HL-60 (cell line): ENCODE results near the gene SMCO3.

Source experiments
- DNase-seq, 2 experiments: peaks; one replicate each; pipeline ENCODE4 v3.0.0-alpha.2; 2010 to 2020; ENCODE audit warnings: low read depth in 1 of 2, low spot score in 1 of 2
- H3K27ac ChIP-seq: fragments of 250-450 bp; sonication (Bioruptor Pico); replicated peaks from 2 replicates; pipeline ENCODE4 v1.5.1; 2020; ENCODE audit warnings: mild to moderate bottlenecking, moderate library complexity
- H3K27me3 ChIP-seq: fragments of 250-450 bp; sonication (Bioruptor Pico); 2 replicates; pipeline ENCODE4 v1.5.1; 2021; ENCODE audit warnings: mild to moderate bottlenecking, moderate library complexity; ENCODE audit not compliant: insufficient read depth, poor library complexity, severe bottlenecking
- H3K4me3 ChIP-seq: replicated peaks from 2 replicates; pipeline ENCODE4 v1.5.1; 2011; ENCODE audit warnings: mild to moderate bottlenecking, control low read depth, low read length; ENCODE audit not compliant: insufficient read depth
- GABPA ChIP-seq: IDR thresholded peaks from 2 replicates; pipeline ENCODE4 v1.6.1; 2012; ENCODE audit warnings: low read depth
- POLR2AphosphoS5 ChIP-seq: IDR thresholded peaks from 2 replicates; pipeline ENCODE4 v1.6.1; 2012; ENCODE audit warnings: low read depth
- REST ChIP-seq: IDR thresholded peaks from 2 replicates; pipeline ENCODE4 v1.6.1; 2012; ENCODE audit warnings: low read depth; ENCODE audit not compliant: insufficient replicate concordance
- SPI1 ChIP-seq: IDR thresholded peaks from 2 replicates; pipeline ENCODE4 v1.6.1; 2012; ENCODE audit warnings: low read depth, mild to moderate bottlenecking, borderline replicate concordance
- TF ChIP-seq, protein P1 (sequence below): IDR thresholded peaks from one replicate; pipeline ENCODE4 v1.5.1; 2011; ENCODE audit warnings: low read length, control low read depth, inconsistent platforms; ENCODE audit not compliant: insufficient read depth

Gene SMCO3

GRCh38 chr12:14785568-14785967 lies 28.4 kb downstream of the SMCO3 start:
- no peak for TF ChIP-seq REST
- no peak for TF ChIP-seq POLR2AphosphoS5
- TF ChIP-seq, protein P1, sequence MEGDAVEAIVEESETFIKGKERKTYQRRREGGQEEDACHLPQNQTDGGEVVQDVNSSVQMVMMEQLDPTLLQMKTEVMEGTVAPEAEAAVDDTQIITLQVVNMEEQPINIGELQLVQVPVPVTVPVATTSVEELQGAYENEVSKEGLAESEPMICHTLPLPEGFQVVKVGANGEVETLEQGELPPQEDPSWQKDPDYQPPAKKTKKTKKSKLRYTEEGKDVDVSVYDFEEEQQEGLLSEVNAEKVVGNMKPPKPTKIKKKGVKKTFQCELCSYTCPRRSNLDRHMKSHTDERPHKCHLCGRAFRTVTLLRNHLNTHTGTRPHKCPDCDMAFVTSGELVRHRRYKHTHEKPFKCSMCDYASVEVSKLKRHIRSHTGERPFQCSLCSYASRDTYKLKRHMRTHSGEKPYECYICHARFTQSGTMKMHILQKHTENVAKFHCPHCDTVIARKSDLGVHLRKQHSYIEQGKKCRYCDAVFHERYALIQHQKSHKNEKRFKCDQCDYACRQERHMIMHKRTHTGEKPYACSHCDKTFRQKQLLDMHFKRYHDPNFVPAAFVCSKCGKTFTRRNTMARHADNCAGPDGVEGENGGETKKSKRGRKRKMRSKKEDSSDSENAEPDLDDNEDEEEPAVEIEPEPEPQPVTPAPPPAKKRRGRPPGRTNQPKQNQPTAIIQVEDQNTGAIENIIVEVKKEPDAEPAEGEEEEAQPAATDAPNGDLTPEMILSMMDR, result no peak
- no peak for TF ChIP-seq GABPA
- no peak for TF ChIP-seq SPI1
- DNase-seq, result no peak
- Histone ChIP-seq H3K27ac (no peak overlapping the region), H3K4me3 (no peak overlapping the region), H3K27me3 (no peaks in the 10 kb centered on the region)

- no peaks in the 10 kb centered on the region for H3K27me3 ChIP-seq
- TF ChIP-seq, protein P1, result no peak
- TF ChIP-seq REST (no peak), POLR2AphosphoS5 (no peak), GABPA (no peak), SPI1 (no peak)
- no peak for DNase-seq
- no peak overlapping the region for H3K4me3 ChIP-seq
- H3K27ac ChIP-seq, result no peak overlapping the region
Observed at GRCh38 chr12:14784471-14784870, 29.5 kb downstream of the SMCO3 start.

- no peak overlapping the region for H3K4me3 ChIP-seq
- TF ChIP-seq GABPA, result no peak
- no peak for TF ChIP-seq SPI1
- no peak for TF ChIP-seq POLR2AphosphoS5
- TF ChIP-seq REST, result no peak
- TF ChIP-seq, protein P1, result no peak
- no peak for DNase-seq
- no peak overlapping the region for H3K27ac ChIP-seq
- no peaks in the 10 kb centered on the region for H3K27me3 ChIP-seq
Observed at GRCh38 chr12:14782756-14783155, 31.2 kb downstream of the SMCO3 start.
